ENCODE results near the gene TBC1D5.
"Not testable (repeated sequence)": the region's sequence is repeated elsewhere in the genome, so short reads cannot be mapped to it uniquely, and the experiment has no call there.

TBC1D5 gene

DNA sequence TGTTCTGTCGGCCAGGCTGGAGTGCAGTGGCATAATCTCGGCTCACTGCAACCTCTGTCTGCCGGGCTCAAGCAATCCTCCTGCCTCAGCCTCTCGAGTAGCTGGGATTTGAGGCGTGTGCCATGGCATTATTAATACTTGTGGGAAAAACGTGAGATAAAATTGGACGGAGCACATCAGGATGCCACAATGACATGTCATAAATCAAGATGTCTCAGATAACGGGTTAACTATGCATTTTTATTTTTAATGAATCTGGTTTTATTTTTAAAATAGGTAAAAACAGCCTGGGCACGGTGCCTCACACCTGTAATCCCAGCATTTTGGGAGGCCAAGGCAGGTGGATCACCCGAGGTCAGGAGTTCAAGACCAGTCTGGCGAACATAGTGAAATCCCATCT is 212.8 kb downstream of the TBC1D5 start:
- no peak for DNase-seq

- DNase-seq: no peak
These were observed 224.0 kb downstream of the TBC1D5 start for GRCh38 chr3:17518189-17519059.

GRCh38 chr3:17515445-17516234 is 226.8 kb downstream of the TBC1D5 start:
- DNase-seq: no peak

DNA sequence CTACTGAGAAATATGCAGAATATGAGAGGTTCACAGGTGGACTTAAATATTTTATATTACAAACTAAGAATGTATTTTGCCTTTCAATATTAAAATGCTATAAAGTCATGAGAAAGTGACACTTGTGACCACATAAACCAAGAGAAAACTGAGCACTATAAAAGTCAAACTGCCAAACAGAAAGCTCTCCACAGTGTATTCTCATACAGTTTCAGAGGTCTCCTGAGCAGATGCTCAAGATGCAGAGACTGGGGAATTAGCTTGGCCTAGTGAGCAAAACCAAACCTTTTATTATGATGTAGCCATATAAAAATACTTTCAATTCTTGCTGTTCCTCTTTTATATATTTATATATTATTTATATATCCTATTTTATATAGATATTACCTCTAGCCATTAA is 227.8 kb downstream of the TBC1D5 start:
- no peak for DNase-seq

DNA sequence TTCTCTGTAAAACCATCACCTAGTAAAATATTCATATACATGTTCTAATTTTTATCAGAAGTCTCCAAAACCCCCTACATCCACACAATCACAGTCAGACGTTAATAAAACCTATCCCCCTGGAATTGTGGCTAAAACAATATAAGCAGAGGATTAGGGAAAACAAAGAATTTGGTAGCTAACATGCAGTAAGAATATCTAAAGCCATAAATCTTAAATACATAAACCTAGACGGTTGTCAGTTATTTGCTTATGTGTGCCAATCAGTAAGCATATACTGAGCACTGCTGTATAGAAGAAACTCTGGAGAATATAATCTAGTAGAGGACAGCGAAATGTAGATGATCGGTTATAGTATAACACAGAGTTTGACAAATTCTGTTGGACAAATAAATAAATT is 232.2 kb downstream of the TBC1D5 start:
- no peak for DNase-seq

DNA sequence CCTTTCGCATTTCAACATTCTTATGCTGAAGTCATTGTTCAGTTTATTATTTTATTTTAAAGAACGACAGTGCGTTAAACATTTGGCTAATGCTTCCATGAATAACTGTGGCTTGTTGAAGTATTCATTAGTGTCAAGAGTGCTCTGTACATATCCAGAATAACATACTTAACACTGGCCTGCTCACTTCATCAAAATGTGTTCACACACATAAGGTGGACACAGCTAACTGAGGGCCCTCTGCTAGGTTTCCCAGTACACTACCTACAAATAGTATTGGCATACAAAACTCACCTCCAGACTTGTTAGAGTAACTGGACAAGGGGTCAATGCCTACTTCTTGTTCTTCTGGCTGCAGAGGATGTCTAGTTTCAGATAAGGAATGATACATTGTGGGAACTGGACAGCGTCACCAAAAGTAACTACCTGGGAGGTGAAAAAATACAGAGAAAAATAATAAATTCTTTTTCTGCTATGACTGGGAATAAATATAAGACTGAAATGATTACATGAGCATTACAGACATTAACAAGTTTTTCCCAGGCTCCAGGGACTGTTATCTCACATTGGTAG is 234.2 kb downstream of the TBC1D5 start:
- DNase-seq: no peak

- no peak for DNase-seq
These were observed 235.0 kb downstream of the TBC1D5 start for GRCh38 chr3:17507480-17507879.

GRCh38 chr3:17505856-17506255 is 236.6 kb downstream of the TBC1D5 start:
- DNase-seq: no peak

DNA sequence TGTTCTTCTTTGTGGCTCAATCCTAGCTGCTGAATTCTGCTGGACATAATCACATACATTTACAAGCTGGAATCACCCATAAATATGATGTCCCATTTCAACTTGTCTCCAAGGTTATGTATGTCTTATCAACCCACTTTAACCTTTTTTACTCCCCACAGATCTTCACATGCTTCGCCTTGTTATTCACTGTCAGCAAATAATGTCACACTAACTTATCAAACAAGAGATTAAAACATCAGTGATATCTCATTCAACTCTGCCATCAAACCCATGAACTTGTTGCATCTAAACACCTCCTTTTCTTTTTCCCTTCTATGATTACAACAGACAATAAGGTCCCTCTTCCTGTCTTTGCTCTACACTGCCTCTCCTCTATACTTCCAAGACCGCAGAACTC is 240.7 kb downstream of the TBC1D5 start:
- DNase-seq: no peak

DNA sequence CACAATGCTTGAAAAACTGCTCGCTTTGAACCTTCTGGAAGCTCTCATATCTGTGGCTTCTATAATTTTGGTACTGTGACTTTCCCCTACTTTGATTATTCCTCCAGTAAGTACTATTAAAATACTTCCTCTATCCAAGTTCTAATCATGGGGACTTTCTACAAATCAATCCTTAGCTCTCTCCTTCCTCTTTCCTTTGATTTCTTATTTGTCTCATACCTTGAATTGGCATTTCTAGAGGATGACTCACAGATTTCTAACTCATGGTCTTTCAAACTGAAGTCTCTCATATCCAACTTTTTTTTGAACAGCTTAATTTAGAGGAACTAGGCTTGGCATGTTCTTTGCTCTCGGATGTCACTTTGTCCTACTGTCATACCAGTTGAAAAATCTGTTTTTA is 241.8 kb downstream of the TBC1D5 start:
- no peak for DNase-seq

- no peak for DNase-seq
These were observed 248.2 kb downstream of the TBC1D5 start for GRCh38 chr3:17494117-17494809.

DNA sequence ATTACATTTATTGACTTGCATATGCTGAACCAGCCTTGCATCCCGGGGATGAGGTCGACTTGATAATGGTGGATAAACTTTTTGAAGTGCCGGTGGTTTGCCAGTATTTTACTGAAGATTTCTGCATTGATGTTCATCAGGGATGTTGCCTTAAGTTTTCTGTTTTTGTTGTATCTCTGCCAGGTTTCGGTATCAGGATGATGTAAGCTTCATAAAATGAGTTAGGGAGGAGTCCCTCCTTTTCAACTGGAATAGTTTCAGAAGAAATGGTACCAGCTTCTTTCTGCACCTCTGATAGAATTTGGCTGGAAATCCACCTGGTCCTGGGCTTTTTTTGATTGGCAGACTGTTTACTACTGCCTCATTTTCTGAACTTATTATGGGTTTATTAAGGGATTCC is 250.8 kb downstream of the TBC1D5 start:
- no peak for DNase-seq

- DNase-seq: not testable (repeated sequence)
These were observed 251.2 kb downstream of the TBC1D5 start for GRCh38 chr3:17491190-17491589.

DNA sequence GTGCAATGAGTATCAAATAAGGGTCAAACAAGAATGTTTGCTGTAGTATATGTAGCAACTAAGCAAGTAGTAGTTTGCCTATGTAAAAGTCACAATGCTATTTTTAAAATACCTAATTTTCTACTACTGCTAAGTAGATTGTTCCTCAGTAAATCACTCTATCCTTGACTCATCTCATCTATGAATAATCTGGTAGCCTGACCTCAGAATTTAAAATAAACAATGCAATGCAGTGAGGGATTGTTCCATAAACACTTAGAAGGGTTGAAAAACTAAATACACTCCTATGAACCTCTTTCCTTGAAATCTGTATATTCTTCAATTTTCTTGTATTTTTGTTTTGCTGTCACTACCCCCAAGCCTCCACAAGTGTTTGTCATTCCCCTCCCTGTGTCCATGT is 253.3 kb downstream of the TBC1D5 start:
- DNase-seq: no peak

DNA sequence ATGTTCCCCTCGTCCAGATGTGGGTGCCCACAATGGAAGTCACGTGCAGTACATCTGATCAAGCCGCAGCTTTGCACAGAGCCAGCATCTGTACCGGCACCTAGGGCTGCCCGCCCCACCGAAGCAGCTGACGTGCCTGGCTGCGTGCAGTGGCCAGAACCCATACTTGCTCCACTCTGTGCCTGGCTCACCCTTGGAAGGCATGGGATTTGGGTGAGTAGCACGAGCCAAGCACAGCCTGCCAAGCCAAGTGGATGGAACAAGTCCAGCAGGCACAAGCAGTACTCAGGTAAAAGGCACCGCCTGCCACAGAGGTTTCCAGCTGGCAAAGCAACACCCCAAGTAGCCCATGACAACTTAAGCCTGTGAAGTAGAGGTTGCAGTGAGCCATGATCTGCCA is 261.3 kb downstream of the TBC1D5 start:
- no peak for DNase-seq

DNA sequence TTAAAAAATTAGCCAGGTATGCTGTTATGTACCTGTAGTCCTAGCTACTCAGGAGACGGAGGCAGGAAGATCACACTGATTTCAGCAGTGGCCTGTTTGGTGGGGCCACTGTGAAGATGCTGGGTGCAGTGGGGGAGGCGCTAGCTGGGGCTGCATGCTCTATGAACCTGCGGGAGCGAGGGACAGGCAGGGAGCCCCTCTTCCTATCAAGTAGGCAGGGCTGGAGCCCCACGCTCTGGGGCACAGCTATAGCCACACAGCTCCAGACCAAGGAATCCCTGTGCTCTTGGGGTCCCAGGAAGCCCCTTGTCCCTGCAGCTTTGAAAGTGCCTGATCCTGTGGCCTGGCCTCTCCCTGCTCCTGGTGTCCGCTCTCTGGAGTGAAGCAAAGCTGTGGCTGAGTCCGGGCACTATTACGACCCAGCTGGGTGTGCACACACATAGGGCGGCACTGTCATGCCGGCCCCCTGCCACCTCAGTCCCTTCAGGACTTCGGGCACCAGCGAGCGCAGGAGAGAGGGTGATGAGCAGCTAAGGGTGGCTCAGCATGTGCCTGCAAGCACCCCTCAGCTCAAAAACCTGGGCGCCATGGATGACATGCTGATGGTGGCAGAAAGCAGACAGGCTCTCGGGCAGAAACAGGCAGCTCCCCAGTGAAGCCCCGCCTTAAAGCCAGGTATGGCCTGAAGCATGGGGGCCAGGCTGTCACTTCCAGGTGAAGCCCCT is 262.6 kb downstream of the TBC1D5 start:
- DNase-seq: no peak

- no peak for DNase-seq
These were observed 263.8 kb downstream of the TBC1D5 start for GRCh38 chr3:17478673-17479072.

DNA sequence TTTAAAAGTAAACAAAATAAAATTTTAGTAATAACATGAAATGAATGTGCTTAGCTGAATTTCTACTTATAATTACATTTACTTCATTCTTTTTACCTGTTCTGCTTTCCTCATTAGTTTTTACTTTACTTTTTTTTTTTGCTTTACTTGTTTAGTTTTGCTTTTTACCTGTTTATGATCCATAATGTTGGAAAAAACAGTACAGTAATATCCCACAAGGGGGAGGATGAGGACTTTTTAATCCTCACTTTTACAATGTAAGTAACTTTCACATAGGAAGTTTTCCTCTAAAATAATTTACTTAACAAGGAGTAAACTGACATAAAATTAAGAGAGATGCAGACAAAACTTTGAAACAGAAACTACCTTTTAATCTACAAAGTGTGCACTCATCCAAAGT is 268.7 kb downstream of the TBC1D5 start:
- DNase-seq: no peak

DNA sequence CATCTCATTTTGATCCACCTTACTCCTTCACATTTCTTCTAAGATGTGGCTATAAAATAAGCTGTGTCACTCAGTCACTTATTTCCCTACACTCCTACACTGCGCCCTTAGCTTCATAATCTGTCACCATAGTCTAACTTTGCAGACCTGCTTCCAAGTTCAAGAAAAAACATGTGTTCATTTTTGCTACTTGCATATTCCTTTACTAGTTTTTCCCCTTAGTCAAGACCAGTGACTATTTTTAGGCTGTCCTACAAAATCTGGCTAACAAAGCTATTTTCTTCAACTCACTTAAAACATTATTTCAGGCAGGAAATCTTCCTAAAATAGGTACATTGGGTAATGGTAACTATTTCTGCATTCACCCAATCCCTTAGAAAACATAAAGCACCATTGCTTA is 272.5 kb downstream of the TBC1D5 start:
- no peak for DNase-seq

GRCh38 chr3:17469520-17469919 is 272.9 kb downstream of the TBC1D5 start:
- no peak for DNase-seq

DNA sequence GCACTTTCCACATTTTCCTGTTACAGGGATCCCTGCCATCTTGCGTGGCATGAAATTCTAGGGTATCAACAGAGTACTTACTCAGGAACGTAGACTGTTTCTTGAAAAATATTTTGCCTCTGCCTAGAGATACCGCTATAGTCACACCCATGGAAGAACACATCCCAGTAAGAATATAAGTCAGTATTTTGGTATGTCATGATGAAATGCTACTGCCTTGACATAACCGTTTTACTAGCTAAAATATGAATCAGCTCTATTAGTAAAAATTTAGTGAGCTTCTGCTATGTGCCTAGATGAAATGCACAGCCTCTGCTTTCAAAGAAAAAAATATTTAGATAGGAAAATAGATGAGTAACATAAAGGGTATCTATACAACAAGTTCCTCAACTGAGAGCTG is 276.4 kb downstream of the TBC1D5 start:
- DNase-seq: no peak

DNA sequence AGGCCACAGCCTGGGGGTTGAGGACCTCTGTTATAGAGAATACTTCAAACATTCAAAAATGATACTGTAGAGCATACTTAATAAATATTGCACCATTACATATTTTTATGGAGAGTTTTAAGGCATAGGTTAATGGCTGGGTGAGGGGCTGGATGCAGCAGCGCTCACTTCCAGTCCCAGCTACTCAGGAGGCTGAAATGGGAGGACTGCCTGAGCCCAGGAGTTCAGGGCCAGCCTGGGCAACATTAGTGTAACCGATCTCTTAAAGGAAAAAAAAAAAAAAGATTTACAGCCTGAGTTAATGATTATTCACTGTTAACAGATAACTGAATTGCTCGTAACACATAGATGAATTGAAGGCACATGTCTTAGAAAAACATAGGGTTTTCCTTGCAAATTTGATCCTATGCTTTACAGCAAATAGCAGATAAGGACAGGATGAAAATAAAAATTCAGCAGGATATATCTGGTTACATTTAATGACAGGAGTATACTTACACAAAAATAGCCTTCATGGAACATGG is 282.9 kb downstream of the TBC1D5 start:
- DNase-seq: no peak

All from effector CD8-positive, alpha-beta T cell (primary cell).